OCI-LY3 (cell line): ENCODE measurements around the gene ATXN2.

Experiments
- CTCF ChIP-seq: fragments of 200-600, 300-600 bp; sonication (generic); IDR thresholded peaks from 2 replicates; pipeline ENCODE4 v1.5.1; 2014; ENCODE audit warnings: antibody characterized with exemption, low read length, low read depth
- EZH2phosphoT487 ChIP-seq: fragments of 200-600 bp; shearing (Covaris generic); IDR thresholded peaks from 2 replicates; pipeline ENCODE4 v1.6.1; 2018; ENCODE audit warnings: antibody characterized with exemption, mixed run types, low read depth

- TF ChIP-seq CTCF (no peak), EZH2phosphoT487 (no peak)
These were observed 169.2 kb downstream of the ATXN2 start for GRCh38 chr12:111429828-111430432.
